Ecto neural progenitor cell (in vitro differentiated cells): ENCODE data around the gene MAP2K5.
A peak's percentile ranks its signal among the peaks of the same experiment; 100 is the strongest.

Source experiments
- DNase-seq: peaks from one replicate; pipeline ENCODE4 v3.0.0-alpha.2; 2018; ENCODE audit warnings: low spot score

MAP2K5 gene

GRCh38 chr15:67521783-67522568 lies 20.5 kb upstream of the MAP2K5 start:
- DNase-seq, result no peak

- DNase-seq, result no peak
Observed at GRCh38 chr15:67523330-67523729, 19.2 kb upstream of the MAP2K5 start.

GRCh38 chr15:67524235-67524634 lies 18.3 kb upstream of the MAP2K5 start:
- DNase-seq, result no peak

GRCh38 chr15:67528513-67528912 lies 14.0 kb upstream of the MAP2K5 start:
- DNase-seq, result no peak

- DNase-seq, result no peak
Observed at GRCh38 chr15:67531379-67531914, 11.1 kb upstream of the MAP2K5 start.

GRCh38 chr15:67533873-67534272 lies 8.6 kb upstream of the MAP2K5 start:
- no peak for DNase-seq

- DNase-seq, result no peak
Observed at GRCh38 chr15:67534360-67534759, 8.1 kb upstream of the MAP2K5 start.

- DNase-seq, result no peak
Observed at GRCh38 chr15:67537771-67538170, 4.7 kb upstream of the MAP2K5 start.

GRCh38 chr15:67543348-67543718 lies 830 bp downstream of the MAP2K5 start:
- DNase-seq, result no peak

- no peak for DNase-seq
Observed at GRCh38 chr15:67544475-67544874, 2.0 kb downstream of the MAP2K5 start.

GRCh38 chr15:67545864-67546263 lies 3.4 kb downstream of the MAP2K5 start:
- DNase-seq, result no peak

- DNase-seq, result no peak
Observed at GRCh38 chr15:67547064-67547463, 4.6 kb downstream of the MAP2K5 start.

GRCh38 chr15:67547836-67548235 lies 5.3 kb downstream of the MAP2K5 start:
- DNase-seq, result no peak

GRCh38 chr15:67548236-67548852 lies 5.8 kb downstream of the MAP2K5 start:
- no peak for DNase-seq

- peak; percentile 80 for DNase-seq
Observed at GRCh38 chr15:67548862-67549651, 6.6 kb downstream of the MAP2K5 start.

GRCh38 chr15:67549736-67550135 lies 7.2 kb downstream of the MAP2K5 start:
- no peak for DNase-seq

GRCh38 chr15:67550522-67550921 lies 8.0 kb downstream of the MAP2K5 start:
- no peak for DNase-seq

- no peak for DNase-seq
Observed at GRCh38 chr15:67551207-67551743, 8.8 kb downstream of the MAP2K5 start.

GRCh38 chr15:67554580-67554979 lies 12.1 kb downstream of the MAP2K5 start:
- no peak for DNase-seq

GRCh38 chr15:67556976-67557570 lies 14.6 kb downstream of the MAP2K5 start:
- no peak for DNase-seq

- no peak for DNase-seq
Observed at GRCh38 chr15:67558502-67558901, 16.0 kb downstream of the MAP2K5 start.

- DNase-seq, result no peak
Observed at GRCh38 chr15:67559158-67559557, 16.7 kb downstream of the MAP2K5 start.
